ENCODE results near the gene MMP23B.

The MMP23B gene

GRCh38 chr1:1613509-1614082 lies 18.4 kb upstream of the MMP23B start:
- Mint-ChIP-seq H3K9me3 (no peaks in the 10 kb centered on the region), H3K4me3 (peak overlapping the region; percentile 97), H3K4me1 (peaks cover 32% of the 10 kb centered on the region), H3K27me3 (no peaks in the 10 kb centered on the region), H3K27ac (peak overlapping the region; percentile 83), H3K36me3 (no peaks in the 10 kb centered on the region)

GRCh38 chr1:1614204-1614953 lies 17.6 kb upstream of the MMP23B start:
- no peaks in the 10 kb centered on the region for H3K9me3 Mint-ChIP-seq
- H3K27ac Mint-ChIP-seq, result peak overlapping the region; percentile 99
- H3K36me3 Mint-ChIP-seq, result no peaks in the 10 kb centered on the region
- H3K4me3 Mint-ChIP-seq, result peak overlapping the region; percentile 97
- H3K27me3 Mint-ChIP-seq, result no peaks in the 10 kb centered on the region
- peaks cover 32% of the 10 kb centered on the region for H3K4me1 Mint-ChIP-seq

- Mint-ChIP-seq H3K36me3 (no peaks in the 10 kb centered on the region), H3K9me3 (no peaks in the 10 kb centered on the region), H3K27me3 (no peaks in the 10 kb centered on the region), H3K4me3 (peak overlapping the region; percentile 97), H3K4me1 (peaks cover 32% of the 10 kb centered on the region), H3K27ac (peak overlapping the region; percentile 99)
These were observed 17.1 kb upstream of the MMP23B start for GRCh38 chr1:1614954-1615255.

GRCh38 chr1:1615256-1616044 lies 16.5 kb upstream of the MMP23B start, which contains the start of gene MIB2:
Gene MIB2, plus strand, starts transcription at chr1:1615500. Its CDS starts 7,953 bp downstream, at chr1:1623453.
- H3K36me3 Mint-ChIP-seq, result no peaks in the 10 kb centered on the region

GRCh38 chr1:1616045-1616790 lies 15.8 kb upstream of the MMP23B start:
- Mint-ChIP-seq H3K27me3 (no peaks in the 10 kb centered on the region), H3K4me1 (peaks cover 32% of the 10 kb centered on the region), H3K27ac (peak overlapping the region; percentile 82), H3K9me3 (no peaks in the 10 kb centered on the region), H3K36me3 (no peaks in the 10 kb centered on the region), H3K4me3 (peak overlapping the region; percentile 89)

More at GRCh38 chr1:1615256-1616044, 16.5 kb upstream of the MMP23B start, which contains the start of gene MIB2:
- Mint-ChIP-seq H3K4me3 (peak within 1 kb of the TSS; percentile 97), H3K27me3 (no peaks in the 10 kb centered on the region), H3K9me3 (no peaks in the 10 kb centered on the region), H3K27ac (peak within 1 kb of the TSS; percentile 99), H3K4me1 (peaks cover 32% of the 10 kb centered on the region)

GRCh38 chr1:1616838-1617237 lies 15.1 kb upstream of the MMP23B start:
- no peak overlapping the region for H3K27ac Mint-ChIP-seq

GRCh38 chr1:1617516-1617915 lies 14.5 kb upstream of the MMP23B start:
- Mint-ChIP-seq H3K27ac (peak overlapping the region; percentile 51), H3K4me1 (peaks cover 32% of the 10 kb centered on the region), H3K4me3 (peak overlapping the region; percentile 89), H3K9me3 (no peaks in the 10 kb centered on the region), H3K27me3 (no peaks in the 10 kb centered on the region), H3K36me3 (no peaks in the 10 kb centered on the region)

More at GRCh38 chr1:1616838-1617237, 15.1 kb upstream of the MMP23B start:
- H3K4me1 Mint-ChIP-seq, result peaks cover 32% of the 10 kb centered on the region
- no peaks in the 10 kb centered on the region for H3K27me3 Mint-ChIP-seq
- H3K9me3 Mint-ChIP-seq, result no peaks in the 10 kb centered on the region
- no peaks in the 10 kb centered on the region for H3K36me3 Mint-ChIP-seq
- H3K4me3 Mint-ChIP-seq, result peak overlapping the region; percentile 89

- peak overlapping the region; percentile 51 for H3K27ac Mint-ChIP-seq
- peaks cover 35% of the 10 kb centered on the region for H3K4me1 Mint-ChIP-seq
- H3K9me3 Mint-ChIP-seq, result no peaks in the 10 kb centered on the region
- H3K4me3 Mint-ChIP-seq, result no peak overlapping the region
- no peaks in the 10 kb centered on the region for H3K27me3 Mint-ChIP-seq
- no peaks in the 10 kb centered on the region for H3K36me3 Mint-ChIP-seq
These were observed 14.0 kb upstream of the MMP23B start for GRCh38 chr1:1617925-1618324.

GRCh38 chr1:1618396-1619068 lies 13.4 kb upstream of the MMP23B start:
- Mint-ChIP-seq H3K4me1 (peaks cover 33% of the 10 kb centered on the region), H3K27me3 (no peaks in the 10 kb centered on the region), H3K27ac (no peak overlapping the region), H3K9me3 (no peaks in the 10 kb centered on the region), H3K36me3 (no peaks in the 10 kb centered on the region), H3K4me3 (no peak overlapping the region)

GRCh38 chr1:1619917-1620361 lies 12.0 kb upstream of the MMP23B start:
- Mint-ChIP-seq H3K36me3 (no peaks in the 10 kb centered on the region), H3K27ac (no peak overlapping the region), H3K4me3 (no peak overlapping the region), H3K4me1 (peaks cover 21% of the 10 kb centered on the region), H3K27me3 (no peaks in the 10 kb centered on the region), H3K9me3 (no peaks in the 10 kb centered on the region)

GRCh38 chr1:1620433-1621139 lies 11.4 kb upstream of the MMP23B start:
- Mint-ChIP-seq H3K4me1 (peaks cover 21% of the 10 kb centered on the region), H3K4me3 (no peak overlapping the region), H3K27me3 (no peaks in the 10 kb centered on the region), H3K36me3 (no peaks in the 10 kb centered on the region), H3K27ac (no peak overlapping the region), H3K9me3 (no peaks in the 10 kb centered on the region)

- no peak overlapping the region for H3K27ac Mint-ChIP-seq
- H3K4me1 Mint-ChIP-seq, result peaks cover 20% of the 10 kb centered on the region
- no peaks in the 10 kb centered on the region for H3K9me3 Mint-ChIP-seq
- H3K27me3 Mint-ChIP-seq, result no peaks in the 10 kb centered on the region
- no peak overlapping the region for H3K4me3 Mint-ChIP-seq
- no peaks in the 10 kb centered on the region for H3K36me3 Mint-ChIP-seq
These were observed 10.6 kb upstream of the MMP23B start for GRCh38 chr1:1621173-1622009.

- no peaks in the 10 kb centered on the region for H3K9me3 Mint-ChIP-seq
- no peaks in the 10 kb centered on the region for H3K27me3 Mint-ChIP-seq
- H3K27ac Mint-ChIP-seq, result no peak overlapping the region
- peaks cover 13% of the 10 kb centered on the region for H3K4me1 Mint-ChIP-seq
- H3K4me3 Mint-ChIP-seq, result no peak overlapping the region
- H3K36me3 Mint-ChIP-seq, result no peaks in the 10 kb centered on the region
These were observed 9.8 kb upstream of the MMP23B start for GRCh38 chr1:1622010-1622787.
